Brain microvascular endothelial cell (primary cell): ENCODE data around the gene PCED1A.
"Not testable (repeated sequence)": the region's sequence is repeated elsewhere in the genome, so short reads cannot be mapped to it uniquely, and the experiment has no call there.

ENCODE experiments used
- DNase-seq: peaks from one replicate; pipeline ENCODE4 v3.0.0-alpha.2; 2020
- H3K27ac ChIP-seq: fragments of 250-450 bp; sonication (Bioruptor Pico); 2 replicates; pipeline ENCODE4 v1.5.1; 2020; ENCODE audit warnings: mild to moderate bottlenecking, moderate library complexity
- H3K27me3 ChIP-seq: fragments of 250-450 bp; sonication (Bioruptor Pico); replicated peaks from 2 replicates; pipeline ENCODE4 v1.5.1; 2020; ENCODE audit warnings: mild to moderate bottlenecking
- H3K36me3 ChIP-seq: fragments of 250-450 bp; sonication (Bioruptor Pico); replicated peaks from 2 replicates; pipeline ENCODE4 v1.5.1; 2020; ENCODE audit warnings: mild to moderate bottlenecking
- H3K4me3 ChIP-seq: 2 replicates; pipeline ENCODE4 v1.5.1; 2011; ENCODE audit warnings: low read depth, mild to moderate bottlenecking, control low read depth, low read length, moderate library complexity
- in situ Hi-C: cut with HindIII; loops from 2 replicates; pipeline ENCODE4 v1.10.0; 2017; ENCODE audit warnings: low sequenced_read_pairs, low pct_ligation_motif_present
- TF ChIP-seq, protein P1 (sequence below): IDR thresholded peaks from 2 replicates; pipeline ENCODE4 v1.5.1; 2011; ENCODE audit warnings: low read depth, mild to moderate bottlenecking, moderate library complexity, low read length, control low read depth, inconsistent platforms; ENCODE audit errors: missing control alignments

The PCED1A gene

DNA sequence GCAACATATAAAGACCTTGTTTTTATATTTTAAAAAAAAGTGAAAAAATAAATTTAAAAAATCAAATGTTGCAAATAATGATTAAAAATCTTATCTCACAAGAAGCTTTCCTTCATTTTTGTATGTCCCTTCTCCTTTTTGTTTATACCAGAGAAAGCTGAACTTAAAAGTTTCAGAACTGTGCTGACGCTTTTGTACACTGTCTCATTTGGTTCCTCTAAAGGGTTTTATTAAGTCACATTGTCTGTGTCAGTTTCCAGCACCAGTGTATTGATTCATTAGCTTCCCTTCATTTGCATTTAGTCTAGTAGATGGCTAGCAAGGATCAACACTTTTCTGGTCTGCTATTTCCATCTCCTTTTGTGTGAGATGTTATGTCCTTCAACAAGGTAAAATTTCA, 6.7 kb downstream of the PCED1A start:
- no peak overlapping the region for H3K27ac ChIP-seq
- no peak overlapping the region for H3K4me3 ChIP-seq
- no peak for DNase-seq
- H3K36me3 ChIP-seq = peaks cover 2% of the 10 kb centered on the region
- in situ Hi-C loops = no loop called here
- no peaks in the 10 kb centered on the region for H3K27me3 ChIP-seq
- TF ChIP-seq, protein P1, sequence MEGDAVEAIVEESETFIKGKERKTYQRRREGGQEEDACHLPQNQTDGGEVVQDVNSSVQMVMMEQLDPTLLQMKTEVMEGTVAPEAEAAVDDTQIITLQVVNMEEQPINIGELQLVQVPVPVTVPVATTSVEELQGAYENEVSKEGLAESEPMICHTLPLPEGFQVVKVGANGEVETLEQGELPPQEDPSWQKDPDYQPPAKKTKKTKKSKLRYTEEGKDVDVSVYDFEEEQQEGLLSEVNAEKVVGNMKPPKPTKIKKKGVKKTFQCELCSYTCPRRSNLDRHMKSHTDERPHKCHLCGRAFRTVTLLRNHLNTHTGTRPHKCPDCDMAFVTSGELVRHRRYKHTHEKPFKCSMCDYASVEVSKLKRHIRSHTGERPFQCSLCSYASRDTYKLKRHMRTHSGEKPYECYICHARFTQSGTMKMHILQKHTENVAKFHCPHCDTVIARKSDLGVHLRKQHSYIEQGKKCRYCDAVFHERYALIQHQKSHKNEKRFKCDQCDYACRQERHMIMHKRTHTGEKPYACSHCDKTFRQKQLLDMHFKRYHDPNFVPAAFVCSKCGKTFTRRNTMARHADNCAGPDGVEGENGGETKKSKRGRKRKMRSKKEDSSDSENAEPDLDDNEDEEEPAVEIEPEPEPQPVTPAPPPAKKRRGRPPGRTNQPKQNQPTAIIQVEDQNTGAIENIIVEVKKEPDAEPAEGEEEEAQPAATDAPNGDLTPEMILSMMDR = no peak

DNA sequence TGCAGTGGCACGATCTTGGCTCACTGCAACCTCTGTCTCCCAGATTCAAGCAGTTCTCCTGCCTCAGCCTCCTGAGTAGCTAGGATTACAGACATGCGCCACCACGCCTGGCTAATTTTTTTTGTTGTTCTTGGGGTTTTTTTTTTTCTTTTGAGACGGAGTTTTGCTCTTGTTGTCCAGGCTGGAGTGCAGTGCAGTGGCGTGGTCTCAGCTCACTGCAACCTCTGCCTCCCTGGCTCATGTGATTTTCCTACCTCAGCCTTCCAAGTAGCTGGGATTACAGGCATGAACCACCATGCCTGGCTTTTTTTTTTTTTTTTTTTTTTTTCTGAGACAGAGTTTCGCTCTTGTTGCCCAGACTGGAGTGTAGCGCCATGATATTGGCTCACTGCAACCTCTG, 9.2 kb downstream of the PCED1A start:
- H3K27me3 ChIP-seq, H3K4me3 ChIP-seq, in situ Hi-C loops, H3K36me3 ChIP-seq, DNase-seq, H3K27ac ChIP-seq: not testable (repeated sequence)

DNA sequence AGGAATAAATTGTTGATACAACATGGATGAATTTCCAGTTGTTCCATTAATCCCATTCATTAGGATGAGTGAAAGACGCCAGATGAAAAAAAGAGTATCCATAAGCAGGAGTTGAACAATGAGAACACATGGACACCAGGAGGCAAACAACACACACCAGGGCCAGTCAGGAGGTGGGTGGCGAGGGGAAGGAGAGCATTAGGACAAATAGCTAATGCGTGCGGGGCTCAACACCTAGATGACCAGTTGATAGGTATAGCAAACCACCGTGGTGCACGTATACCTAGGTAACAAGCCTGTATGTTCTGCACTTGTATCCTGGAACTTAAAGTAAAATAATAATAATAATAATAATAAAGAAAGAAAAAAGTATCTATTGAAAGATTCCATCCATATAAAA, 11.1 kb downstream of the PCED1A start:
- Histone ChIP-seq H3K36me3 (no peaks in the 10 kb centered on the region), H3K4me3 (no peak overlapping the region), H3K27me3 (peaks cover 3% of the 10 kb centered on the region), H3K27ac (no peak overlapping the region)
- TF ChIP-seq, protein P1 = no peak
- DNase-seq = no peak
- in situ Hi-C loops = no loop called here

DNA sequence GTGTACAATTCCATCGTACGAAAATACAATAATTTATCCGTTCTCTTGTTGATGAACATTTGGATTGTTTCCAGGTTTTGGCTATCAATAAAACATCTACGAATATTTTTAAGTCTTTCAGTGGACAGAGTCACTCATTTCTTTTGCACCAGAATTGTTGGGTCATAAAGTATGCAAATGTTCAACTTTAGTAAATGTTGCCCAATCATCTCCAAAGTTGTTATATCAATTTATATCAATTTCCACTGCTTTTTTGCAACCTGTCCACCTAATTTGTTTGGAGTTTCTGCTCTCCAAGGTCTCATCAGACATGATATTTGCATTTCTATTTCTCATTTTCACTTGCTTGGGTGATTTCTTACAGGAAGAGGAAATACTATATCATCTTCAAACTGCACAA, 13.8 kb downstream of the PCED1A start:
- in situ Hi-C loops = no loop called here
- Histone ChIP-seq H3K27ac (no peak overlapping the region), H3K27me3 (peaks cover 3% of the 10 kb centered on the region), H3K36me3 (no peaks in the 10 kb centered on the region), H3K4me3 (no peak overlapping the region)
- TF ChIP-seq, protein P1 = no peak
- no peak for DNase-seq

DNA sequence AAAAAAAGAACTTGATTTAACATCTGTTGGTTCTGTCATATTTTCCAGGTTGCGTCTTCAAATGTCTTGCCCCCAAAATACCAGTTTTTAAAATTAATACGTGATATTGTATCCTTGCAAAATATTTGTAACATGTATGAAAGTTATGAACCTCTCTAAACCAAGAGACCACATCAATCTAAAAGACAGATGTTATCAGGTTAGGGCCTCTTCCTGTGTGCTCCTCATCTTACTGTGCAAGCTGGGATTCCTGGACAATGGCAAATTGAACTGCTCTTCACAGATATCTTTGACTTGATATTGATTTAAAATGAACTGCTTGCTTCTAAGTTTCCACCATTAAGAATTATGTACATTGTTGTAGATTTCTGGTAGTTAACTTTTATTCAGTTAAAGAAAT, 14.7 kb downstream of the PCED1A start:
- DNase-seq = no peak
- Histone ChIP-seq H3K36me3 (no peaks in the 10 kb centered on the region), H3K27me3 (peaks cover 7% of the 10 kb centered on the region), H3K4me3 (no peak overlapping the region), H3K27ac (no peak overlapping the region)
- TF ChIP-seq, protein P1 = no peak
- in situ Hi-C loops = no loop called here

DNA sequence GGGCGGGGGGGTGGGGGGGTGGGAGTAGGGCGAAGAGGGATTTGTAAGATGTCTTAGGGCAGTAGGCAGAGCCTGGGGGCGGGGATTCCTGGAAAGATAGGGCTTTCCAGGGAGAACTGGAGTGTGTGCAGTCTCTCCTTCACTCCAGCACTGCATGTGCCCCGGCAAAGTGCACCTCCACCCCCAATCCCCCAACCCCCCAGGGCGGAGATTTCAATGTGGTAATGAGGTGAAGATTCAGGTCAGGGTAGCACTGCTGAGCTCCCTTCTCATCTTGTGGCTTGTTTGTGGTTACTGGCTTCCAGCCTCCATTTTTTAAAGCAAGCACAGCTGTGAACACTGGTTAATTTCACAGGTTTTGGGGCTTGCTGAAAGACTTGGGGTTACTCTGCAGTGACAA, 18.4 kb downstream of the PCED1A start:
- in situ Hi-C loops = no loop called here
- no peak overlapping the region for H3K27ac ChIP-seq
- H3K36me3 ChIP-seq = no peaks in the 10 kb centered on the region
- no peak overlapping the region for H3K4me3 ChIP-seq
- peaks cover 8% of the 10 kb centered on the region for H3K27me3 ChIP-seq
- TF ChIP-seq, protein P1 = no peak
- DNase-seq = no peak
